ENCODE results near the gene THADA.
A peak's percentile ranks its signal among the peaks of the same experiment; 100 is the strongest.

The THADA gene

GRCh38 chr2:43239981-43240765 lies 355.7 kb downstream of the THADA start:
- no peak for DNase-seq (ENCODE audit: low spot score)

- no peak for DNase-seq (ENCODE audit: low spot score)
These were observed 357.0 kb downstream of the THADA start for GRCh38 chr2:43238813-43239212.

GRCh38 chr2:43238176-43238575 lies 357.7 kb downstream of the THADA start:
- no peak for DNase-seq (ENCODE audit: low spot score)

- no peak for DNase-seq (ENCODE audit: low spot score)
These were observed 362.3 kb downstream of the THADA start for GRCh38 chr2:43233218-43234212.

GRCh38 chr2:43230951-43231827 lies 364.6 kb downstream of the THADA start:
- no peak for DNase-seq (ENCODE audit: low spot score)

- no peak for DNase-seq (ENCODE audit: low spot score)
These were observed 365.4 kb downstream of the THADA start for GRCh38 chr2:43230351-43230885.

- no peak for DNase-seq (ENCODE audit: low spot score)
These were observed 366.8 kb downstream of the THADA start for GRCh38 chr2:43228756-43229659.

GRCh38 chr2:43228321-43228751 lies 367.5 kb downstream of the THADA start:
- no peak for DNase-seq (ENCODE audit: low spot score)

- no peak for DNase-seq (ENCODE audit: low spot score)
These were observed 368.0 kb downstream of the THADA start for GRCh38 chr2:43227830-43228281.

- DNase-seq (ENCODE audit: low spot score), result peak; percentile 91
These were observed 368.6 kb downstream of the THADA start for GRCh38 chr2:43226955-43227829.

- peak; percentile 94 for DNase-seq (ENCODE audit: low spot score)
These were observed 369.3 kb downstream of the THADA start, which contains the start of gene ZFP36L2 for GRCh38 chr2:43226558-43226954. Gene ZFP36L2, minus strand, starts transcription at chr2:43226606. Its CDS starts 291 bp downstream, at chr2:43226315.

- DNase-seq (ENCODE audit: low spot score), result peak; percentile 88
These were observed 369.9 kb downstream of the THADA start for GRCh38 chr2:43225788-43226557.

- peak; percentile 76 for DNase-seq (ENCODE audit: low spot score)
These were observed 370.6 kb downstream of the THADA start for GRCh38 chr2:43225093-43225787.

- no peak for DNase-seq (ENCODE audit: low spot score)
These were observed 371.2 kb downstream of the THADA start for GRCh38 chr2:43224571-43225092.

- DNase-seq (ENCODE audit: low spot score), result peak; percentile 89
These were observed 371.7 kb downstream of the THADA start for GRCh38 chr2:43224131-43224570.

- no peak for DNase-seq (ENCODE audit: low spot score)
These were observed 372.3 kb downstream of the THADA start for GRCh38 chr2:43223521-43224001.
